22Rv1 (cell line): ENCODE results near the gene SDK1.

Experiments used
- CTCF ChIP-seq: fragments of 450-650 bp; IDR thresholded peaks from 2 replicates; pipeline ENCODE4 v1.5.1; 2017; ENCODE audit warnings: mild to moderate bottlenecking
- ZFX ChIP-seq: fragments of 450-650 bp; IDR thresholded peaks from 2 replicates; pipeline ENCODE4 v1.6.1; 2017; ENCODE audit warnings: antibody characterized with exemption, borderline replicate concordance

GRCh38 chr7:4010923-4011656 is 710.0 kb downstream of the SDK1 start:
- TF ChIP-seq CTCF = no peak
- TF ChIP-seq ZFX = no peak
